ENCODE data around the gene ZNF831. TPM values are rescaled to one million over a fixed set of nuclear protein-coding genes. Genes with fewer than 3 reads are reported as not detected.

Gene ZNF831
- total RNA-seq, 1 experiment from 2014 or later, result 0.15 TPM

DNA sequence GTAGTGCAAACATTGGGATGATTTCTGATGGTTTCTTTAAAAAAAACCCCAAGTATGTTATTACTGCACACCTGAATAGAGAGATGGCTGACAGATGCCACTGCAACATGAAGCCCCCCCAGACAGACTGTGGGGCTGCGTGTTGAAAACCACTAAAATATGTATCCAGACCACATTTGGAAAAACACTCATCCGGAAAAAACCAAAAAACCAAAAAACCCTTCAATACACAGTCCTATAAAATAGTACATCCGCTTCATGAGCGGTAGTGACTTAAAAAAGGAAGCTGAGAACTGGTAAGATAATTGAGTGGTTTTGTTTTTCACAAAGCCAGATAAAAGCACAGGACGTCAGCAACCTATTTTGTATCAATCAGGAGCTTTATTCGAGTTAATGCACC, 89.7 kb downstream of the ZNF831 start:
- TF ChIP-seq POLR2AphosphoS5 (IDR thresholded peaks at IDR 0.05; ENCODE audit: low read depth, low read length), result no peak
- TF ChIP-seq SIN3A (IDR thresholded peaks at IDR 0.05; ENCODE audit: low read depth), result no peak
- TF ChIP-seq CEBPB (IDR thresholded peaks at IDR 0.05; ENCODE audit: low read depth), result no peak
- TF ChIP-seq, protein P1, sequence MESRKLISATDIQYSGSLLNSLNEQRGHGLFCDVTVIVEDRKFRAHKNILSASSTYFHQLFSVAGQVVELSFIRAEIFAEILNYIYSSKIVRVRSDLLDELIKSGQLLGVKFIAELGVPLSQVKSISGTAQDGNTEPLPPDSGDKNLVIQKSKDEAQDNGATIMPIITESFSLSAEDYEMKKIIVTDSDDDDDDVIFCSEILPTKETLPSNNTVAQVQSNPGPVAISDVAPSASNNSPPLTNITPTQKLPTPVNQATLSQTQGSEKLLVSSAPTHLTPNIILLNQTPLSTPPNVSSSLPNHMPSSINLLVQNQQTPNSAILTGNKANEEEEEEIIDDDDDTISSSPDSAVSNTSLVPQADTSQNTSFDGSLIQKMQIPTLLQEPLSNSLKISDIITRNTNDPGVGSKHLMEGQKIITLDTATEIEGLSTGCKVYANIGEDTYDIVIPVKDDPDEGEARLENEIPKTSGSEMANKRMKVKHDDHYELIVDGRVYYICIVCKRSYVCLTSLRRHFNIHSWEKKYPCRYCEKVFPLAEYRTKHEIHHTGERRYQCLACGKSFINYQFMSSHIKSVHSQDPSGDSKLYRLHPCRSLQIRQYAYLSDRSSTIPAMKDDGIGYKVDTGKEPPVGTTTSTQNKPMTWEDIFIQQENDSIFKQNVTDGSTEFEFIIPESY (IDR thresholded peaks at IDR 0.05; ENCODE audit: extremely low read depth, insufficient replicate concordance, low read length), result no peak
- no TSS peak for BruUV-seq (replicated peaks)
- Histone ChIP-seq H3K4me3 (replicated peaks in 1 of 2; ENCODE audit: low read depth in 1 of 2, low read length in 2 of 2) (no peak overlapping the region), H4K20me1 (ENCODE audit: insufficient read depth) (no peaks in the 10 kb centered on the region), H3K9ac (ENCODE audit: low read length) (no peak overlapping the region), H3K27me3 (ENCODE audit: insufficient read depth, low read length) (peaks cover 71% of the 10 kb centered on the region), H3K27ac (ENCODE audit: low read depth, low read length) (no peak overlapping the region), H2AFZ (ENCODE audit: low read depth, low read length, poor library complexity, severe bottlenecking) (no peak overlapping the region), H3K4me1 (ENCODE audit: control insufficient read depth in 1 of 2, insufficient read depth in 2 of 2, low read length in 2 of 2) (no peaks in the 10 kb centered on the region), H3K4me2 (ENCODE audit: low read length) (no peak overlapping the region), H3K9me2 (ENCODE audit: insufficient read depth) (no peaks in the 10 kb centered on the region), H3K9me3 (ENCODE audit: control insufficient read depth in 1 of 2, insufficient read depth in 1 of 2, low read depth in 1 of 2, low read length in 2 of 2) (no peaks in the 10 kb centered on the region), H3K79me2 (ENCODE audit: insufficient read depth, low read length) (no peaks in the 10 kb centered on the region), H3K36me3 (ENCODE audit: control insufficient read depth in 1 of 2, insufficient read depth in 2 of 2, low read length in 2 of 2) (no peaks in the 10 kb centered on the region)
- RAD21 ChIA-PET (ENCODE audit: low non-redundant PET in 1 of 2, low total read pairs in 2 of 2, uncharacterized antibody in 2 of 2, unreplicated experiment in 2 of 2), result no interaction called here
- intact Hi-C loops (cut with micrococcal nuclease), result no loop called here
- ATAC-seq, result no peak
- POLR2A ChIA-PET, result no interaction called here
- DNase-seq (ENCODE audit: low read depth, low spot score), result no peak
- CTCF ChIA-PET, result interaction anchor here (0.7 kb wide), 1 partner anchor 178 kb away, joined by 3 read pairs; no protein-coding TSS in a partner anchor

DNA sequence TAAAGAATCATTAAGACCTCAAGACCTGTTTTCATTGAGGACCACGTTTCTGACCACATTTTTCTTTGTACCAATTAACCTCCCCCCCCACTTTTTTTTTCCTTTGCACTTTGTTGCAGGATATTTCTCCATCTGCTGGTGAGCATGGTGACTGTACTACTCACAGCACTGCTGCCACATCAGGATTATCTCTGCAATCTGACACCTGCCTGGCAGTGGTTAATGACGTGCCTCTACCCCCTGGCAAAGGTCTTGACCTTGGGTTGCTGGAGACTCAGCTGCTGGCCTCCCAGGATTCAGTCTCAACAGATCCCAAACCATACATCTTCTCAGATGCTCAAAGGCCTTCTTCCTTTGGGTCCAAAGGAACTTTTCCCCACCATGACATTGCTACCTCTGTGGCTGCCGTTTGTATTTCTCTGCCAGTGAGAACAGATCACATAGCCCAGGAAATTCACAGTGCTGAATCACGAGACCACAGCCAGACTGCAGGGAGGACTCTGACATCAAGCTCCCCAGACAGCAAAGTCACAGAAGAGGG, 90.2 kb downstream of the ZNF831 start:
- Histone ChIP-seq H3K4me1 (ENCODE audit: control insufficient read depth in 1 of 2, insufficient read depth in 2 of 2, low read length in 2 of 2) (no peaks in the 10 kb centered on the region), H3K9me3 (ENCODE audit: control insufficient read depth in 1 of 2, insufficient read depth in 1 of 2, low read depth in 1 of 2, low read length in 2 of 2) (no peaks in the 10 kb centered on the region), H3K9me2 (ENCODE audit: insufficient read depth) (no peaks in the 10 kb centered on the region), H3K27me3 (ENCODE audit: insufficient read depth, low read length) (peaks cover 66% of the 10 kb centered on the region), H3K27ac (ENCODE audit: low read depth, low read length) (no peak overlapping the region), H3K9ac (ENCODE audit: low read length) (no peak overlapping the region), H2AFZ (ENCODE audit: low read depth, low read length, poor library complexity, severe bottlenecking) (no peak overlapping the region), H3K36me3 (ENCODE audit: control insufficient read depth in 1 of 2, insufficient read depth in 2 of 2, low read length in 2 of 2) (no peaks in the 10 kb centered on the region), H3K4me2 (ENCODE audit: low read length) (no peak overlapping the region), H3K4me3 (replicated peaks in 1 of 2; ENCODE audit: low read depth in 1 of 2, low read length in 2 of 2) (no peak overlapping the region), H4K20me1 (ENCODE audit: insufficient read depth) (no peaks in the 10 kb centered on the region), H3K79me2 (ENCODE audit: insufficient read depth, low read length) (no peaks in the 10 kb centered on the region)
- intact Hi-C loops (cut with micrococcal nuclease), result no loop called here
- ChIA-PET CTCF (interaction anchor here (0.7 kb wide), 1 partner anchor 178 kb away, joined by 3 read pairs; no protein-coding TSS in a partner anchor), POLR2A (no interaction called here), RAD21 (ENCODE audit: low non-redundant PET in 1 of 2, low total read pairs in 2 of 2, uncharacterized antibody in 2 of 2, unreplicated experiment in 2 of 2) (no interaction called here)
- no TSS peak for BruUV-seq (replicated peaks)
- ATAC-seq (peak; percentile 50; the same call in 1 of the 2 replicates), DNase-seq (ENCODE audit: low read depth, low spot score) (no peak)
- TF ChIP-seq ZNF274 (IDR thresholded peaks at IDR 0.05; ENCODE audit: low read depth, low read length) (no peak), POLR2AphosphoS5 (IDR thresholded peaks at IDR 0.05; ENCODE audit: low read depth, low read length) (no peak), YY1 (IDR thresholded peaks at IDR 0.05; ENCODE audit: extremely low read depth, insufficient replicate concordance, low read depth, low read length) (no peak), FOSL1 (IDR thresholded peaks at IDR 0.05; ENCODE audit: low read depth) (no peak)
- TF ChIP-seq, protein P2, sequence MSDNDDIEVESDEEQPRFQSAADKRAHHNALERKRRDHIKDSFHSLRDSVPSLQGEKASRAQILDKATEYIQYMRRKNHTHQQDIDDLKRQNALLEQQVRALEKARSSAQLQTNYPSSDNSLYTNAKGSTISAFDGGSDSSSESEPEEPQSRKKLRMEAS (IDR thresholded peaks at IDR 0.05), result no peak
- TF ChIP-seq, protein P3, sequence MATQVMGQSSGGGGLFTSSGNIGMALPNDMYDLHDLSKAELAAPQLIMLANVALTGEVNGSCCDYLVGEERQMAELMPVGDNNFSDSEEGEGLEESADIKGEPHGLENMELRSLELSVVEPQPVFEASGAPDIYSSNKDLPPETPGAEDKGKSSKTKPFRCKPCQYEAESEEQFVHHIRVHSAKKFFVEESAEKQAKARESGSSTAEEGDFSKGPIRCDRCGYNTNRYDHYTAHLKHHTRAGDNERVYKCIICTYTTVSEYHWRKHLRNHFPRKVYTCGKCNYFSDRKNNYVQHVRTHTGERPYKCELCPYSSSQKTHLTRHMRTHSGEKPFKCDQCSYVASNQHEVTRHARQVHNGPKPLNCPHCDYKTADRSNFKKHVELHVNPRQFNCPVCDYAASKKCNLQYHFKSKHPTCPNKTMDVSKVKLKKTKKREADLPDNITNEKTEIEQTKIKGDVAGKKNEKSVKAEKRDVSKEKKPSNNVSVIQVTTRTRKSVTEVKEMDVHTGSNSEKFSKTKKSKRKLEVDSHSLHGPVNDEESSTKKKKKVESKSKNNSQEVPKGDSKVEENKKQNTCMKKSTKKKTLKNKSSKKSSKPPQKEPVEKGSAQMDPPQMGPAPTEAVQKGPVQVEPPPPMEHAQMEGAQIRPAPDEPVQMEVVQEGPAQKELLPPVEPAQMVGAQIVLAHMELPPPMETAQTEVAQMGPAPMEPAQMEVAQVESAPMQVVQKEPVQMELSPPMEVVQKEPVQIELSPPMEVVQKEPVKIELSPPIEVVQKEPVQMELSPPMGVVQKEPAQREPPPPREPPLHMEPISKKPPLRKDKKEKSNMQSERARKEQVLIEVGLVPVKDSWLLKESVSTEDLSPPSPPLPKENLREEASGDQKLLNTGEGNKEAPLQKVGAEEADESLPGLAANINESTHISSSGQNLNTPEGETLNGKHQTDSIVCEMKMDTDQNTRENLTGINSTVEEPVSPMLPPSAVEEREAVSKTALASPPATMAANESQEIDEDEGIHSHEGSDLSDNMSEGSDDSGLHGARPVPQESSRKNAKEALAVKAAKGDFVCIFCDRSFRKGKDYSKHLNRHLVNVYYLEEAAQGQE (IDR thresholded peaks at IDR 0.05; ENCODE audit: low read depth), result no peak
- TF ChIP-seq, protein P4, sequence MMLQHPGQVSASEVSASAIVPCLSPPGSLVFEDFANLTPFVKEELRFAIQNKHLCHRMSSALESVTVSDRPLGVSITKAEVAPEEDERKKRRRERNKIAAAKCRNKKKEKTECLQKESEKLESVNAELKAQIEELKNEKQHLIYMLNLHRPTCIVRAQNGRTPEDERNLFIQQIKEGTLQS (IDR thresholded peaks at IDR 0.05), result no peak
